Activated B cell treated with CpG ODN at 0.5 μM for 24 hours (primary cell): ENCODE results near the gene KLF2. TPM values are rescaled to one million over a fixed set of nuclear protein-coding genes. Genes with fewer than 3 reads are reported as not detected.

Experiments
- ATAC-seq: fragments of 200-7000 bp; cut with Tn5 transposase; one replicate; pipeline ENCODE4 v1.10.0; 2021; ENCODE audit warnings: low read depth, mild to moderate bottlenecking, moderate library complexity
- CTCF ChIA-PET: fragments of 350-600 bp; sonication (Branson Sonifier 250); formaldehyde crosslinking; loops from one replicate; lab custom pipeline; 2021; ENCODE audit warnings: antibody characterized with exemption; lab: Charles Lee
- POLR2A ChIA-PET: fragments of 350-600 bp; sonication (Branson Sonifier 250); formaldehyde crosslinking; loops from one replicate; lab custom pipeline; 2021; ENCODE audit warnings: antibody characterized with exemption; lab: Charles Lee
- DNase-seq: peaks from one replicate; pipeline ENCODE4 v3.0.0; 2022
- H3K27ac Mint-ChIP-seq: one replicate; pipeline ENCODE4 v1.8.0; 2020; ENCODE audit warnings: mixed read lengths
- H3K27me3 Mint-ChIP-seq: one replicate; pipeline ENCODE4 v1.8.0; 2021; ENCODE audit warnings: mixed read lengths
- H3K36me3 Mint-ChIP-seq: one replicate; pipeline ENCODE4 v1.8.0; 2021; ENCODE audit warnings: low read depth, mixed read lengths
- H3K4me1 Mint-ChIP-seq: one replicate; pipeline ENCODE4 v1.8.0; 2021; ENCODE audit warnings: mixed read lengths
- H3K4me3 Mint-ChIP-seq: one replicate; pipeline ENCODE4 v1.8.0; 2020; ENCODE audit warnings: mild to moderate bottlenecking, mixed read lengths
- H3K9me3 Mint-ChIP-seq: one replicate; pipeline ENCODE4 v1.8.0; 2020; ENCODE audit warnings: mixed read lengths
- intact Hi-C: fragments of 100-400 bp; cut with micrococcal nuclease; formaldehyde crosslinking; loops from one replicate; pipeline ENCODE4 v1.15.1; 2024
- total RNA-seq: library from RNA; stranded (reverse); gene quantifications from 2 replicates; pipeline ENCODE4 v1.2.3, GENCODE V29; 2022
- TF ChIP-seq, protein P1 (sequence below): fragments of 200-600 bp; IDR thresholded peaks from one replicate; pipeline ENCODE4 v1.8.0; 2022; ENCODE audit warnings: antibody characterized with exemption, mild to moderate bottlenecking

The KLF2 gene
- total RNA-seq, 1 donor from 2014 or later: 87.6 TPM

GRCh38 chr19:16363133-16363851 lies 38.7 kb downstream of the KLF2 start:
- Mint-ChIP-seq H3K27ac (peak overlapping the region; percentile 41), H3K36me3 (peaks cover 27% of the 10 kb centered on the region), H3K4me3 (no peak overlapping the region), H3K9me3 (no peaks in the 10 kb centered on the region), H3K27me3 (no peaks in the 10 kb centered on the region), H3K4me1 (peaks cover 58% of the 10 kb centered on the region)
- intact Hi-C loops: no loop called here
- POLR2A ChIA-PET: interaction anchor here (0.9 to 18.5 kb wide), 3 partner anchors 21 to 111 kb away, joined by 3 to 828 read pairs (median 369); partner anchors contain the start of gene KLF2
- no peak for ATAC-seq
- CTCF ChIA-PET: no interaction called here
- TF ChIP-seq, protein P1, sequence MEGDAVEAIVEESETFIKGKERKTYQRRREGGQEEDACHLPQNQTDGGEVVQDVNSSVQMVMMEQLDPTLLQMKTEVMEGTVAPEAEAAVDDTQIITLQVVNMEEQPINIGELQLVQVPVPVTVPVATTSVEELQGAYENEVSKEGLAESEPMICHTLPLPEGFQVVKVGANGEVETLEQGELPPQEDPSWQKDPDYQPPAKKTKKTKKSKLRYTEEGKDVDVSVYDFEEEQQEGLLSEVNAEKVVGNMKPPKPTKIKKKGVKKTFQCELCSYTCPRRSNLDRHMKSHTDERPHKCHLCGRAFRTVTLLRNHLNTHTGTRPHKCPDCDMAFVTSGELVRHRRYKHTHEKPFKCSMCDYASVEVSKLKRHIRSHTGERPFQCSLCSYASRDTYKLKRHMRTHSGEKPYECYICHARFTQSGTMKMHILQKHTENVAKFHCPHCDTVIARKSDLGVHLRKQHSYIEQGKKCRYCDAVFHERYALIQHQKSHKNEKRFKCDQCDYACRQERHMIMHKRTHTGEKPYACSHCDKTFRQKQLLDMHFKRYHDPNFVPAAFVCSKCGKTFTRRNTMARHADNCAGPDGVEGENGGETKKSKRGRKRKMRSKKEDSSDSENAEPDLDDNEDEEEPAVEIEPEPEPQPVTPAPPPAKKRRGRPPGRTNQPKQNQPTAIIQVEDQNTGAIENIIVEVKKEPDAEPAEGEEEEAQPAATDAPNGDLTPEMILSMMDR: no peak
- DNase-seq: no peak

DNA sequence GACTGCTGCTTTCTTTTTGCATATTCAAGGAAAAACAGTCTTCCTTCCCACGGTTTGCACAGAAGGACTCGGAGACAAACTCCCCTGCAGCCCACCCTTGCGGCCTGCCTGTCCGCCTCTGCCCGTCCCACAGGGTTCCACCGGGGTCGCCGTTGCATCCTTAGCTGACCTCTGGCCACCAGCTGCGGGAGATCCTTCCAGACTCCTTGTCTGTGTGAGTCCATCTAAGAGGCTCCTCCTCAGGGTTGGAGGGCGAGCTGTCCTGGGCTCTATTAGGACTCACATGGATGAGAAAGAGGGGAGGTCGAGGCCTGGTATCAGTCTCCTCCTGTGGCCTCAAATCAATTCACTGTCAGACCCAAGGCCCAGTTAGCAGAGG lies 39.2 kb downstream of the KLF2 start:
- no peak for ATAC-seq
- peaks cover 53% of the 10 kb centered on the region for H3K4me1 Mint-ChIP-seq
- intact Hi-C loops: no loop called here
- no peak overlapping the region for H3K27ac Mint-ChIP-seq
- H3K9me3 Mint-ChIP-seq: no peaks in the 10 kb centered on the region
- POLR2A ChIA-PET: interaction anchor here (10.0 to 18.5 kb wide), 2 partner anchors 22 to 34 kb away, joined by 369 to 828 read pairs; partner anchors contain the start of gene KLF2
- no peak for DNase-seq
- H3K36me3 Mint-ChIP-seq: peaks cover 27% of the 10 kb centered on the region
- H3K4me3 Mint-ChIP-seq: no peak overlapping the region
- no peaks in the 10 kb centered on the region for H3K27me3 Mint-ChIP-seq
- CTCF ChIA-PET: no interaction called here
- TF ChIP-seq, protein P1: no peak

- intact Hi-C loops: no loop called here
- ATAC-seq (no peak), DNase-seq (no peak)
- CTCF ChIA-PET: interaction anchor here (3.6 kb wide), 1 partner anchor 19 kb away, joined by 24 read pairs; no protein-coding TSS in a partner anchor
- Mint-ChIP-seq H3K27me3 (no peaks in the 10 kb centered on the region), H3K4me1 (peaks cover 47% of the 10 kb centered on the region), H3K4me3 (no peak overlapping the region), H3K36me3 (peaks cover 24% of the 10 kb centered on the region), H3K27ac (no peak overlapping the region), H3K9me3 (no peaks in the 10 kb centered on the region)
- TF ChIP-seq, protein P1: no peak
- POLR2A ChIA-PET: interaction anchor here (0.6 to 18.5 kb wide), 4 partner anchors 9 to 116 kb away, joined by 3 to 828 read pairs (median 186); partner anchors contain the start of gene KLF2
Observed at GRCh38 chr19:16364231-16364865, 39.7 kb downstream of the KLF2 start.

GRCh38 chr19:16365300-16365996 lies 40.8 kb downstream of the KLF2 start:
- Mint-ChIP-seq H3K4me3 (peak overlapping the region; percentile 46), H3K27me3 (no peaks in the 10 kb centered on the region), H3K36me3 (peaks cover 18% of the 10 kb centered on the region), H3K27ac (no peak overlapping the region), H3K9me3 (no peaks in the 10 kb centered on the region), H3K4me1 (peaks cover 36% of the 10 kb centered on the region)
- TF ChIP-seq, protein P1: no peak
- intact Hi-C loops: no loop called here
- ATAC-seq (no peak), DNase-seq (no peak)
- CTCF ChIA-PET: interaction anchor here (1.1 to 3.6 kb wide), 6 partner anchors 11 to 38 kb away, joined by 4 to 24 read pairs (median 8); no protein-coding TSS in a partner anchor
- POLR2A ChIA-PET: interaction anchor here (0.6 to 18.5 kb wide), 18 partner anchors 7 to 288 kb away, joined by 3 to 828 read pairs (median 14); partner anchors contain the start of genes HSH2D and KLF2
